H1 (cell line): ENCODE measurements around the gene FAM181A. TPM values are rescaled to one million over a fixed set of nuclear protein-coding genes. Genes with fewer than 3 reads are reported as not detected.
A peak's percentile ranks its signal among the peaks of the same experiment; 100 is the strongest.

ENCODE experiments used
- CTCF ChIA-PET: fragments of 300-600 bp; sonication (Branson Sonifier 250); formaldehyde crosslinking; loops from one replicate; lab custom pipeline; 2021; ENCODE audit not compliant: partially characterized antibody; lab: Charles Lee
- POLR2A ChIA-PET: fragments of 300-600 bp; sonication (Branson Sonifier 250); formaldehyde crosslinking; loops from one replicate; lab custom pipeline; 2021; ENCODE audit warnings: inconsistent platforms; ENCODE audit not compliant: partially characterized antibody; lab: Charles Lee
- DNase-seq, 2 experiments: peaks; one replicate each; pipeline versions ENCODE4 v3.0.0 to v3.0.0-alpha.2; 2010 to 2022; ENCODE audit warnings: low spot score in 2 of 2, low read depth in 1 of 2, mixed read lengths in 1 of 2
- FAIRE-seq: peaks from 2 replicates; lab custom pipeline; 2011; peaks lifted over from hg19 to GRCh38; lab: Jason Lieb, UNC
- H2AFZ ChIP-seq: 2 replicates; pipeline ENCODE4 v1.8.1; 2012; ENCODE audit warnings: low read length, inconsistent platforms
- H2AK5ac ChIP-seq: 2 replicates; pipeline ENCODE4 v1.6.1; 2013; ENCODE audit warnings: low read depth, low read length
- H2BK120ac ChIP-seq: replicated peaks from 2 replicates; pipeline ENCODE3; 2013; ENCODE audit warnings: low read depth, low read length, inconsistent platforms
- H2BK12ac ChIP-seq: 2 replicates; pipeline ENCODE4 v1.6.1; 2013; ENCODE audit warnings: low read depth, low read length
- H2BK15ac ChIP-seq: 2 replicates; pipeline ENCODE4 v1.6.1; 2013; ENCODE audit warnings: low read length
- H2BK20ac ChIP-seq: 2 replicates; pipeline ENCODE4 v1.6.1; 2013; ENCODE audit warnings: low read length
- H2BK5ac ChIP-seq: 2 replicates; pipeline ENCODE4 v1.6.1; 2013; ENCODE audit warnings: low read depth, low read length
- H3K14ac ChIP-seq: 2 replicates; pipeline ENCODE4 v1.6.1; 2013; ENCODE audit warnings: inconsistent platforms; ENCODE audit not compliant: insufficient read length
- H3K18ac ChIP-seq: 2 replicates; pipeline ENCODE4 v1.6.1; 2013; ENCODE audit warnings: low read length; ENCODE audit errors: extremely low read depth
- H3K23ac ChIP-seq: 2 replicates; pipeline ENCODE4 v1.6.1; 2013; ENCODE audit warnings: inconsistent platforms; ENCODE audit not compliant: insufficient read length
- H3K23me2 ChIP-seq: 2 replicates; pipeline ENCODE4 v1.6.1; 2013; ENCODE audit warnings: low read depth, low read length
- H3K27ac ChIP-seq: 2 replicates; pipeline ENCODE4 v1.6.1; 2011; ENCODE audit warnings: low read depth, low read length, inconsistent platforms
- H3K27me3 ChIP-seq, 4 experiments: replicated peaks in 1 of 4; 1 replicate in 1 of 4; 2 replicates in 3 of 4; pipeline versions ENCODE4 v1.6.1 to v1.8.1; 2011 to 2013; ENCODE audit warnings: low read length in 3 of 4, mild to moderate bottlenecking in 3 of 4, inconsistent platforms in 2 of 4, mixed read lengths in 2 of 4, moderate library complexity in 1 of 4; ENCODE audit not compliant: control insufficient read depth in 3 of 4, insufficient read depth in 3 of 4; ENCODE audit errors: extremely low read depth in 1 of 4
- H3K36me3 ChIP-seq, 4 experiments: 2 replicates each; pipeline versions ENCODE4 v1.6.1 to v1.8.1; 2011 to 2013; ENCODE audit warnings: mild to moderate bottlenecking in 4 of 4, low read length in 3 of 4, moderate library complexity in 2 of 4, control low read depth in 1 of 4, inconsistent platforms in 1 of 4; ENCODE audit not compliant: insufficient read depth in 4 of 4, control insufficient read depth in 2 of 4
- H3K4ac ChIP-seq: replicated peaks from 2 replicates; pipeline ENCODE3; 2013; ENCODE audit warnings: low read length, low read depth, mixed read lengths, inconsistent platforms; ENCODE audit not compliant: insufficient read length
- H3K4me1 ChIP-seq, 4 experiments: replicated peaks in 1 of 4; 1 replicate in 1 of 4; 2 replicates in 3 of 4; pipeline versions ENCODE4 v1.6.1 to v1.8.1; 2011 to 2013; ENCODE audit warnings: low read length in 3 of 4, inconsistent platforms in 2 of 4, mixed read lengths in 1 of 4; ENCODE audit not compliant: insufficient read depth in 4 of 4, control insufficient read depth in 3 of 4
- H3K4me2 ChIP-seq, 2 experiments: 2 replicates each; pipeline versions ENCODE4 v1.6.1 to v1.8.1; 2011 to 2013; ENCODE audit warnings: low read depth in 2 of 2, low read length in 2 of 2, control low read depth in 1 of 2, inconsistent platforms in 1 of 2, mild to moderate bottlenecking in 1 of 2; ENCODE audit not compliant: insufficient read depth in 1 of 2
- H3K4me3 ChIP-seq, 4 experiments: fragments of 200-600, 300-600 bp in 1 of 4; sonication (generic), shearing (Covaris generic), sonication (Bioruptor Twin) in 1 of 4; 2 replicates each; pipeline versions ENCODE4 v1.5.1 to v1.8.1; 2011 to 2016; ENCODE audit warnings: low read length in 4 of 4, low read depth in 3 of 4, control low read depth in 2 of 4, inconsistent platforms in 2 of 4, mild to moderate bottlenecking in 2 of 4, mixed read lengths in 1 of 4, moderate library complexity in 1 of 4; ENCODE audit not compliant: insufficient read depth in 2 of 4; ENCODE audit errors: extremely low read depth in 1 of 4
- H3K56ac ChIP-seq: replicated peaks from 2 replicates; pipeline ENCODE3; 2013; ENCODE audit warnings: low read depth, mild to moderate bottlenecking, mixed read lengths, low read length, inconsistent platforms; ENCODE audit not compliant: insufficient read length
- H3K79me1 ChIP-seq: 2 replicates; pipeline ENCODE4 v1.6.1; 2013; ENCODE audit warnings: low read depth, low read length, control low read depth
- H3K79me2 ChIP-seq, 2 experiments: 2 replicates each; pipeline versions ENCODE4 v1.6.1 to v1.8.1; 2012 to 2013; ENCODE audit warnings: low read length in 2 of 2, mild to moderate bottlenecking in 2 of 2, inconsistent platforms in 1 of 2; ENCODE audit not compliant: insufficient read depth in 2 of 2, control insufficient read depth in 1 of 2
- H3K9ac ChIP-seq, 4 experiments: replicated peaks in 1 of 4; 1 replicate in 1 of 4; 2 replicates in 3 of 4; pipeline versions ENCODE4 v1.6.1 to v1.8.1; 2011 to 2013; ENCODE audit warnings: low read depth in 3 of 4, low read length in 3 of 4, control low read depth in 2 of 4, mild to moderate bottlenecking in 2 of 4, moderate library complexity in 2 of 4, inconsistent platforms in 1 of 4; ENCODE audit errors: extremely low read depth in 1 of 4
- H3K9me3 ChIP-seq, 2 experiments: 2 replicates each; pipeline versions ENCODE4 v1.6.1 to v1.8.1; 2012 to 2013; ENCODE audit warnings: mild to moderate bottlenecking in 2 of 2, moderate library complexity in 2 of 2, control low read depth in 1 of 2, inconsistent platforms in 1 of 2, low read depth in 1 of 2, low read length in 1 of 2, mixed read lengths in 1 of 2; ENCODE audit not compliant: insufficient read depth in 2 of 2
- H4K20me1 ChIP-seq, 2 experiments: replicated peaks in 1 of 2; 2 replicates each; pipeline versions ENCODE3 to v1.8.1; 2011 to 2013; ENCODE audit warnings: inconsistent platforms in 2 of 2, low read length in 2 of 2, mild to moderate bottlenecking in 1 of 2; ENCODE audit not compliant: insufficient read depth in 2 of 2, control insufficient read depth in 1 of 2
- H4K5ac ChIP-seq: 2 replicates; pipeline ENCODE4 v1.6.1; 2013; ENCODE audit warnings: low read length, low read depth, mixed read lengths, inconsistent platforms; ENCODE audit not compliant: insufficient read length
- H4K8ac ChIP-seq: 2 replicates; pipeline ENCODE4 v1.8.0; 2013; ENCODE audit warnings: mild to moderate bottlenecking, moderate library complexity, low read length, inconsistent platforms; ENCODE audit not compliant: insufficient read depth; ENCODE audit errors: extremely low read depth
- H4K91ac ChIP-seq: replicated peaks from 2 replicates; pipeline ENCODE3; 2013; ENCODE audit warnings: low read length, mixed read lengths, inconsistent platforms; ENCODE audit not compliant: insufficient read length
- JUN ChIP-seq: IDR thresholded peaks from 2 replicates; pipeline ENCODE4 v1.6.1; 2011; ENCODE audit warnings: low read depth, mild to moderate bottlenecking, improper control_type of control experiment, low read length
- JUND ChIP-seq: IDR thresholded peaks from 2 replicates; pipeline ENCODE4 v1.6.1; 2011; ENCODE audit warnings: mild to moderate bottlenecking, improper control_type of control experiment, low read length
- NRF1 ChIP-seq: IDR thresholded peaks from 2 replicates; pipeline ENCODE4 v1.6.1; 2011; ENCODE audit warnings: mild to moderate bottlenecking, low read depth, low read length, improper control_type of control experiment
- POLR2A ChIP-seq, 2 experiments: IDR thresholded peaks; 1 replicate in 1 of 2; 2 replicates in 1 of 2; pipeline ENCODE4 v1.6.1; 2011; ENCODE audit warnings: low read depth in 2 of 2, low read length in 2 of 2, mild to moderate bottlenecking in 2 of 2; ENCODE audit errors: control extremely low read depth in 1 of 2
- WGBS, 2 experiments: shearing (Covaris generic) in 1 of 2; methylation state at CpG; one replicate each; pipeline versions ENCODE4 v1.1.6 to v1.1.7; 2013 to 2015; ENCODE audit warnings: low lambda C conversion rate in 2 of 2, mixed read lengths in 2 of 2, inconsistent platforms in 1 of 2, low coverage in 1 of 2, missing lambda C conversion rate in 1 of 2; ENCODE audit not compliant: insufficient replicate concordance in 2 of 2, insufficient coverage in 1 of 2, insufficient read length in 1 of 2; ENCODE audit errors: extremely low coverage in 1 of 2, missing lambda C conversion rate in 1 of 2; 5-methylcytosine and 5-hydroxymethylcytosine counted together
- polyA plus RNA-seq, 7 experiments: library from polyadenylated mRNA; depleted of rRNA in 3 of 7; stranded (reverse) in 5 of 7; unstranded in 2 of 7; fragments of >200 nt in 5 of 7; fragments of 200-250 nt in 2 of 7; gene quantifications; 1 replicate in 5 of 7; 2 replicates in 1 of 7; 4 replicates in 1 of 7; pipeline versions ENCODE4 v1.2.1 to v1.2.3, GENCODE V29; 2011 to 2013; ENCODE audit warnings: missing spikeins in 2 of 7, mixed read lengths in 2 of 7
- total RNA-seq: library from RNA; stranded (reverse); fragmentation: NEBNext Ultra II Directional; extraction: Animal tissue kit (Norgen Biotek cat#: 25700); gene quantifications from 2 replicates; pipeline ENCODE4 v1.2.1, GENCODE V29; 2021

FAM181A gene
- total and polyA plus RNA-seq, 2 of the 8 experiments (the other 6 are each of a cell fraction or from before 2014, with no cell fraction given) = not detected

DNA sequence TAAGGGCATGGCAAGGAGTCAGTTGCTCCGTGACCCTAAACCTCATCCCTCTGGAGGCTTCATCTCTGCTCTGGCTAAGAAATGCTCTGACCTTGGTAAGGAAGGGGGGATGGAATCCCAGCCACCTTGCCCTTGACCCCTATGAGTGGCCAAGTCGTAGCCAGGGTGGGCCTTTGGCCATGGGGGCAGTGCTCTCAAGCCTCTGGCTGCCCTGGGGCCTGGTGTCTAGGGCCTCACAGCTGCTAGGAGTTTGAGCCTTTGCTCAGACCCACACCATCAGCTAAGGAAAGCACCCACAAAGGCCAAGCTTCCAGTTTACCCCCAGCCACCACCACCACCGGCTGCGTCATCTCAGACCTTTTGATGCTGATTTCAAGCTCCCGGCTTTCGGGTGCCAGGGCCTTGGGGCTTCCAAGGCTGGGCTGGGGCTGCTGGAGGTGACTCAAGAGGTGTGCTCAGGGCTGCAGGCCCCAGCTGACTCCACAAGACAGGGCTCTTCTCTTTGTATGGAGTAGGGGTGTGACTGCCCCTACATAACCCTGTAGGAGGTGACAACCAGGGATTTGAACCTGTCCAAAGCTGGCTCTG lies 45.6 kb downstream of the FAM181A start:
- H4K20me1 ChIP-seq = no peaks in the 10 kb centered on the region
- H3K4ac ChIP-seq = no peak overlapping the region
- 0 out of 2 replicates have a peak overlapping the region, but pooled peaks have one; percentile 11 for H4K8ac ChIP-seq
- no peaks in the 10 kb centered on the region for H3K23me2 ChIP-seq
- TF ChIP-seq JUND (no peak), JUN (no peak), POLR2A (IDR thresholded peaks at IDR 0.05; ENCODE audit: control extremely low read depth in 1 of 2, low read depth in 2 of 2, low read length in 2 of 2) (no peak), NRF1 (no peak)
- DNase-seq = no peak
- no peak overlapping the region for H3K4me2 ChIP-seq
- H3K23ac ChIP-seq = no peak overlapping the region
- no peak overlapping the region for H3K27ac ChIP-seq
- H4K91ac ChIP-seq = no peak overlapping the region
- ChIA-PET POLR2A (no interaction called here), CTCF (interaction anchor here (1.2 to 7.8 kb wide), 6 partner anchors 11 to 164 kb away, joined by 3 to 81 read pairs (median 29); no protein-coding TSS in a partner anchor)
- no peaks in the 10 kb centered on the region for H3K79me2 ChIP-seq
- no peak overlapping the region for H3K18ac ChIP-seq
- no peak overlapping the region for H3K14ac ChIP-seq
- H3K9ac ChIP-seq = no peak overlapping the region
- no peaks in the 10 kb centered on the region for H3K36me3 ChIP-seq
- H2AK5ac ChIP-seq = no peak overlapping the region
- peaks cover 0 to 3% (median 0%) of the 10 kb centered on the region in 4 experiments; a peak in 1 of 7 replicates for H3K4me1 ChIP-seq
- H2AFZ ChIP-seq = no peak overlapping the region
- H2BK20ac ChIP-seq = no peak overlapping the region
- no peaks in the 10 kb centered on the region for H3K79me1 ChIP-seq
- no peaks in the 10 kb centered on the region for H3K27me3 ChIP-seq
- H3K4me3 ChIP-seq = no peak overlapping the region
- H2BK5ac ChIP-seq = no peak overlapping the region
- no peak overlapping the region for H4K5ac ChIP-seq
- H3K9me3 ChIP-seq = no peaks in the 10 kb centered on the region
- 85% methylated on average over 6 of the region's 6 CpGs; no CpG with 5 or more reads in 1 of the 2 experiments for WGBS, 2 experiments
- H2BK12ac ChIP-seq = no peak overlapping the region
- H2BK15ac ChIP-seq = 0 out of 2 replicates have a peak overlapping the region, but pooled peaks have one; percentile 8
- H2BK120ac ChIP-seq = no peak overlapping the region
- no peak overlapping the region for H3K56ac ChIP-seq
- no peak for FAIRE-seq
